ENCODE results near the gene ABCA7.

- TF ChIP-seq CTCF (IDR thresholded peaks at IDR 0.05), result no peak
- TF ChIP-seq POLR2AphosphoS5 (IDR thresholded peaks at IDR 0.05), result no peak
- no peak for TF ChIP-seq POLR2A (IDR thresholded peaks at IDR 0.05; ENCODE audit: low read depth)
- no peak for TF ChIP-seq EP300 (IDR thresholded peaks at IDR 0.05)
These were observed 41.6 kb downstream of the ABCA7 start for GRCh38 chr19:1081301-1082164.

Data from esophagus muscularis mucosa (tissue), 4 donors.